ENCODE results near the gene RBMX. TPM values are rescaled to one million over a fixed set of nuclear protein-coding genes. Genes with fewer than 3 reads are reported as not detected.
"Not testable (repeated sequence)": the region's sequence is repeated elsewhere in the genome, so short reads cannot be mapped to it uniquely, and the experiment has no call there.

RBMX gene
- polyA plus RNA-seq, 2 donors, result 56.5 to 80.4 TPM

GRCh38 chrX:136907621-136908020, 27.1 kb upstream of the RBMX start:
- no peaks in the 10 kb centered on the region for H3K27me3 ChIP-seq (ENCODE audit: control insufficient read depth in 1 of 2, insufficient read depth in 2 of 2, low read length in 2 of 2)
- no peaks in the 10 kb centered on the region for H3K4me1 ChIP-seq (ENCODE audit: control insufficient read depth in 2 of 2, insufficient read depth in 2 of 2, low read length in 1 of 2)
- 75 to 79% methylated on average over 11 of the region's 11 CpGs for WGBS, 2 donors

GRCh38 chrX:136906921-136907510, 26.5 kb upstream of the RBMX start:
- 77 to 85% methylated on average over 14 of the region's 14 CpGs for WGBS, 2 donors
- Histone ChIP-seq H3K27me3 (ENCODE audit: control insufficient read depth in 1 of 2, insufficient read depth in 2 of 2, low read length in 2 of 2) (no peaks in the 10 kb centered on the region), H3K9me3 (ENCODE audit: control insufficient read depth in 2 of 2, insufficient read depth in 1 of 2, low read depth in 1 of 2, low read length in 1 of 2) (no peaks in the 10 kb centered on the region), H3K4me1 (ENCODE audit: control insufficient read depth in 2 of 2, insufficient read depth in 2 of 2, low read length in 1 of 2) (no peaks in the 10 kb centered on the region), H3K36me3 (ENCODE audit: control insufficient read depth in 2 of 2, insufficient read depth in 2 of 2, low read length in 1 of 2) (no peaks in the 10 kb centered on the region), H3K27ac (ENCODE audit: low read depth in 2 of 2, low read length in 1 of 2) (no peak overlapping the region), H3K4me3 (ENCODE audit: low read depth in 1 of 2, low read length in 2 of 2) (no peak overlapping the region)

More at GRCh38 chrX:136907621-136908020, 27.1 kb upstream of the RBMX start:
- Histone ChIP-seq H3K9me3 (ENCODE audit: control insufficient read depth in 2 of 2, insufficient read depth in 1 of 2, low read depth in 1 of 2, low read length in 1 of 2) (no peaks in the 10 kb centered on the region), H3K4me3 (ENCODE audit: low read depth in 1 of 2, low read length in 2 of 2) (no peak overlapping the region), H3K27ac (ENCODE audit: low read depth in 2 of 2, low read length in 1 of 2) (no peak overlapping the region), H3K36me3 (ENCODE audit: control insufficient read depth in 2 of 2, insufficient read depth in 2 of 2, low read length in 1 of 2) (no peaks in the 10 kb centered on the region)

GRCh38 chrX:136904067-136904466, 23.5 kb upstream of the RBMX start:
- H3K27ac ChIP-seq (ENCODE audit: low read depth in 2 of 2, low read length in 1 of 2); H3K4me1 ChIP-seq (ENCODE audit: control insufficient read depth in 2 of 2, insufficient read depth in 2 of 2, low read length in 1 of 2); H3K9me3 ChIP-seq (ENCODE audit: control insufficient read depth in 2 of 2, insufficient read depth in 1 of 2, low read depth in 1 of 2, low read length in 1 of 2); H3K4me3 ChIP-seq (ENCODE audit: low read depth in 1 of 2, low read length in 2 of 2); H3K36me3 ChIP-seq (ENCODE audit: control insufficient read depth in 2 of 2, insufficient read depth in 2 of 2, low read length in 1 of 2); H3K27me3 ChIP-seq (ENCODE audit: control insufficient read depth in 1 of 2, insufficient read depth in 2 of 2, low read length in 2 of 2): not testable (repeated sequence)
- WGBS, 2 donors, result 80 to 93% methylated on average over 4 of the region's 4 CpGs

GRCh38 chrX:136900071-136900470, 19.5 kb upstream of the RBMX start:
- H3K9me3 ChIP-seq (ENCODE audit: control insufficient read depth in 2 of 2, insufficient read depth in 1 of 2, low read depth in 1 of 2, low read length in 1 of 2); H3K36me3 ChIP-seq (ENCODE audit: control insufficient read depth in 2 of 2, insufficient read depth in 2 of 2, low read length in 1 of 2); H3K4me3 ChIP-seq (ENCODE audit: low read depth in 1 of 2, low read length in 2 of 2); H3K27ac ChIP-seq (ENCODE audit: low read depth in 2 of 2, low read length in 1 of 2); H3K4me1 ChIP-seq (ENCODE audit: control insufficient read depth in 2 of 2, insufficient read depth in 2 of 2, low read length in 1 of 2); H3K27me3 ChIP-seq (ENCODE audit: control insufficient read depth in 1 of 2, insufficient read depth in 2 of 2, low read length in 2 of 2): not testable (repeated sequence)
- 94 to 98% methylated on average over 10 of the region's 10 CpGs for WGBS, 2 donors

- Histone ChIP-seq H3K4me3 (ENCODE audit: low read depth in 1 of 2, low read length in 2 of 2) (no peak overlapping the region), H3K4me1 (ENCODE audit: control insufficient read depth in 2 of 2, insufficient read depth in 2 of 2, low read length in 1 of 2) (no peaks in the 10 kb centered on the region), H3K9me3 (ENCODE audit: control insufficient read depth in 2 of 2, insufficient read depth in 1 of 2, low read depth in 1 of 2, low read length in 1 of 2) (no peaks in the 10 kb centered on the region), H3K36me3 (ENCODE audit: control insufficient read depth in 2 of 2, insufficient read depth in 2 of 2, low read length in 1 of 2) (no peaks in the 10 kb centered on the region), H3K27me3 (ENCODE audit: control insufficient read depth in 1 of 2, insufficient read depth in 2 of 2, low read length in 2 of 2) (no peaks in the 10 kb centered on the region), H3K27ac (ENCODE audit: low read depth in 2 of 2, low read length in 1 of 2) (no peak overlapping the region)
- 76 to 80% methylated on average over 1 of the region's 1 CpG for WGBS, 2 donors
Measured at GRCh38 chrX:136899221-136899620, 18.7 kb upstream of the RBMX start.

- H3K4me1 ChIP-seq (ENCODE audit: control insufficient read depth in 2 of 2, insufficient read depth in 2 of 2, low read length in 1 of 2); H3K27me3 ChIP-seq (ENCODE audit: control insufficient read depth in 1 of 2, insufficient read depth in 2 of 2, low read length in 2 of 2); H3K9me3 ChIP-seq (ENCODE audit: control insufficient read depth in 2 of 2, insufficient read depth in 1 of 2, low read depth in 1 of 2, low read length in 1 of 2); H3K4me3 ChIP-seq (ENCODE audit: low read depth in 1 of 2, low read length in 2 of 2); H3K27ac ChIP-seq (ENCODE audit: low read depth in 2 of 2, low read length in 1 of 2); H3K36me3 ChIP-seq (ENCODE audit: control insufficient read depth in 2 of 2, insufficient read depth in 2 of 2, low read length in 1 of 2): not testable (repeated sequence)
- 81 to 87% methylated on average over 7 of the region's 7 CpGs for WGBS, 2 donors
Measured at GRCh38 chrX:136898752-136899151, 18.2 kb upstream of the RBMX start.

GRCh38 chrX:136896121-136896914, 15.8 kb upstream of the RBMX start:
- H3K4me3 ChIP-seq (ENCODE audit: low read depth in 1 of 2, low read length in 2 of 2), result no peak overlapping the region
- WGBS, 2 donors, result 76 to 79% methylated on average over 7 of the region's 7 CpGs

GRCh38 chrX:136892412-136892811, 11.9 kb upstream of the RBMX start:
- H3K36me3 ChIP-seq (ENCODE audit: control insufficient read depth in 2 of 2, insufficient read depth in 2 of 2, low read length in 1 of 2), result no peaks in the 10 kb centered on the region
- H3K27me3 ChIP-seq (ENCODE audit: control insufficient read depth in 1 of 2, insufficient read depth in 2 of 2, low read length in 2 of 2), result no peaks in the 10 kb centered on the region
- H3K27ac ChIP-seq (ENCODE audit: low read depth in 2 of 2, low read length in 1 of 2), result no peak overlapping the region
- H3K9me3 ChIP-seq (ENCODE audit: control insufficient read depth in 2 of 2, insufficient read depth in 1 of 2, low read depth in 1 of 2, low read length in 1 of 2), result no peaks in the 10 kb centered on the region
- H3K4me3 ChIP-seq (ENCODE audit: low read depth in 1 of 2, low read length in 2 of 2), result no peak overlapping the region
- 80 to 95% methylated on average over 3 of the region's 3 CpGs for WGBS, 2 donors
- no peaks in the 10 kb centered on the region for H3K4me1 ChIP-seq (ENCODE audit: control insufficient read depth in 2 of 2, insufficient read depth in 2 of 2, low read length in 1 of 2)

More at GRCh38 chrX:136896121-136896914, 15.8 kb upstream of the RBMX start:
- no peaks in the 10 kb centered on the region for H3K27me3 ChIP-seq (ENCODE audit: control insufficient read depth in 1 of 2, insufficient read depth in 2 of 2, low read length in 2 of 2)
- no peaks in the 10 kb centered on the region for H3K36me3 ChIP-seq (ENCODE audit: control insufficient read depth in 2 of 2, insufficient read depth in 2 of 2, low read length in 1 of 2)
- no peaks in the 10 kb centered on the region for H3K4me1 ChIP-seq (ENCODE audit: control insufficient read depth in 2 of 2, insufficient read depth in 2 of 2, low read length in 1 of 2)
- H3K9me3 ChIP-seq (ENCODE audit: control insufficient read depth in 2 of 2, insufficient read depth in 1 of 2, low read depth in 1 of 2, low read length in 1 of 2), result no peaks in the 10 kb centered on the region
- H3K27ac ChIP-seq (ENCODE audit: low read depth in 2 of 2, low read length in 1 of 2), result no peak overlapping the region

- H3K27ac ChIP-seq (ENCODE audit: low read depth in 2 of 2, low read length in 1 of 2); H3K36me3 ChIP-seq (ENCODE audit: control insufficient read depth in 2 of 2, insufficient read depth in 2 of 2, low read length in 1 of 2); H3K9me3 ChIP-seq (ENCODE audit: control insufficient read depth in 2 of 2, insufficient read depth in 1 of 2, low read depth in 1 of 2, low read length in 1 of 2); H3K27me3 ChIP-seq (ENCODE audit: control insufficient read depth in 1 of 2, insufficient read depth in 2 of 2, low read length in 2 of 2); H3K4me1 ChIP-seq (ENCODE audit: control insufficient read depth in 2 of 2, insufficient read depth in 2 of 2, low read length in 1 of 2); H3K4me3 ChIP-seq (ENCODE audit: low read depth in 1 of 2, low read length in 2 of 2): not testable (repeated sequence)
- WGBS, 2 donors, result 87 to 93% methylated on average over 6 of the region's 6 CpGs
Measured at GRCh38 chrX:136890596-136890995, 10.1 kb upstream of the RBMX start.

GRCh38 chrX:136889269-136889668, 8.7 kb upstream of the RBMX start:
- Histone ChIP-seq H3K36me3 (ENCODE audit: control insufficient read depth in 2 of 2, insufficient read depth in 2 of 2, low read length in 1 of 2) (no peaks in the 10 kb centered on the region), H3K27me3 (ENCODE audit: control insufficient read depth in 1 of 2, insufficient read depth in 2 of 2, low read length in 2 of 2) (no peaks in the 10 kb centered on the region), H3K4me3 (ENCODE audit: low read depth in 1 of 2, low read length in 2 of 2) (no peak overlapping the region), H3K4me1 (ENCODE audit: control insufficient read depth in 2 of 2, insufficient read depth in 2 of 2, low read length in 1 of 2) (no peaks in the 10 kb centered on the region), H3K9me3 (ENCODE audit: control insufficient read depth in 2 of 2, insufficient read depth in 1 of 2, low read depth in 1 of 2, low read length in 1 of 2) (no peaks in the 10 kb centered on the region), H3K27ac (ENCODE audit: low read depth in 2 of 2, low read length in 1 of 2) (no peak overlapping the region)
- 88 to 95% methylated on average over 6 of the region's 7 CpGs for WGBS, 2 donors
